ENCODE measurements around the gene HPN.

The HPN gene

DNA sequence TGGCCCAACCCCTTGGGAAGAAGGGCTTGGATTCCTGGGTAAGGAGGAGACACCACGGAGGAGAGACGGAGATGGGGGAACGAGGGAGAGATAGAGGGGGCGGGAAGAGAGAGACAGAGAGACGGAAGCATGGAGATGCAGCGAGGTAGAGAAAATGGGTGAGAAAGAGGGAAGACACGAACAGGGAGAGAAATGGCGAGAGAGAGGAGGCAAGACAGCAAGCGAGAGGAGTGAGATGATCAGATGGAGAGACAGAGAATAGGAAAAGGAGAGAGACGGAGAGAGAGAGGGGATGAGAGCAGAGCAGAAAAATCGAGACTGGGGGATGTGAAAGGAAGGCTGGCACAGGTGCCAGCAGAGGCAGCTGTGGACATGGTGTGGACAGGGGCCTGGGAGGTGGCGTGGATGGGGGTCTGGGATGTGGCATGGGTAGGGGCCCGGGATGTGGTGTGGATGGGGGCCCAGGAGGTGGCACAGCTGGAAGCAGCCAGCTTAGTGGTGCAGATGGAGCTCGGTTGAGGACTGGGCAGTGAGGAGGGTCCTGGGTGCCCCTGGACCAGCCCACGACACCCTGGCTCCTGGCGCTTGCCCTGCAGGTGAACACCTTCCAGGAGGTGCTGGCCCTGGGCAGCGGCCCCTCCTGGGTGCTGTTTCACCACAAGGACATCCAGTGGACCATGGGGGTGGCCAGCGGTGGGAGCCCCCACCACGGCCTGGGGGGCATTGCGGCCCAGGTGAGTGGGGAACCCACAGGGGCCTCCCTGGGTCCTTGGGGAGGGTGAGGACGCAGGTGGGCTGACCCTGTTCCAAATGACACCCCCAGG is 33.9 kb downstream of the HPN start:
- TF ChIP-seq, protein P1, sequence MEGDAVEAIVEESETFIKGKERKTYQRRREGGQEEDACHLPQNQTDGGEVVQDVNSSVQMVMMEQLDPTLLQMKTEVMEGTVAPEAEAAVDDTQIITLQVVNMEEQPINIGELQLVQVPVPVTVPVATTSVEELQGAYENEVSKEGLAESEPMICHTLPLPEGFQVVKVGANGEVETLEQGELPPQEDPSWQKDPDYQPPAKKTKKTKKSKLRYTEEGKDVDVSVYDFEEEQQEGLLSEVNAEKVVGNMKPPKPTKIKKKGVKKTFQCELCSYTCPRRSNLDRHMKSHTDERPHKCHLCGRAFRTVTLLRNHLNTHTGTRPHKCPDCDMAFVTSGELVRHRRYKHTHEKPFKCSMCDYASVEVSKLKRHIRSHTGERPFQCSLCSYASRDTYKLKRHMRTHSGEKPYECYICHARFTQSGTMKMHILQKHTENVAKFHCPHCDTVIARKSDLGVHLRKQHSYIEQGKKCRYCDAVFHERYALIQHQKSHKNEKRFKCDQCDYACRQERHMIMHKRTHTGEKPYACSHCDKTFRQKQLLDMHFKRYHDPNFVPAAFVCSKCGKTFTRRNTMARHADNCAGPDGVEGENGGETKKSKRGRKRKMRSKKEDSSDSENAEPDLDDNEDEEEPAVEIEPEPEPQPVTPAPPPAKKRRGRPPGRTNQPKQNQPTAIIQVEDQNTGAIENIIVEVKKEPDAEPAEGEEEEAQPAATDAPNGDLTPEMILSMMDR (IDR thresholded peaks at IDR 0.05) = no peak

GRCh38 chr19:35076026-35076370 is 34.5 kb downstream of the HPN start:
- TF ChIP-seq, protein P1 (IDR thresholded peaks at IDR 0.05) = no peak

DNA sequence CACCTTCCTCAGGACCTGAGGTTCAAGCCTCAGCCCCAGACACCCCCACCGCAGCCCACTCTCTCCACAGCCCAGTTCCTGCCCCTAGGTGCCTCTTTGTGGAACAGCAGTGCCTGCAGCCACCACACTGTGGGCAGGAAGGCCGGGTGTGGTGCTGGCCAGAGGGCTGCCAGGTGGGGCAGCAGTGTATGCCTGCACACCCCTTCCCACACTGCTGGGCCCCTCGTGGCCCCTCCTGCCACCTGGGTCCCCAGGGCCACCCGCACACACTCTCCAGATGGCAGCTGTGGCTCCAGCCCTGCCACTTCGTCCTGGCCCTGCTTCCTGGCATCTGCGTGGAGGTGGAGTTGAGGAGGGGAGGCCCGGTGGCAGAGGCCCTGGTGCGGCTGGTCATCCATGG is 35.1 kb downstream of the HPN start:
- TF ChIP-seq, protein P1 (IDR thresholded peaks at IDR 0.05) = no peak

- TF ChIP-seq, protein P1 (IDR thresholded peaks at IDR 0.05) = no peak
Observed at GRCh38 chr19:35077411-35078223, 36.1 kb downstream of the HPN start.

DNA sequence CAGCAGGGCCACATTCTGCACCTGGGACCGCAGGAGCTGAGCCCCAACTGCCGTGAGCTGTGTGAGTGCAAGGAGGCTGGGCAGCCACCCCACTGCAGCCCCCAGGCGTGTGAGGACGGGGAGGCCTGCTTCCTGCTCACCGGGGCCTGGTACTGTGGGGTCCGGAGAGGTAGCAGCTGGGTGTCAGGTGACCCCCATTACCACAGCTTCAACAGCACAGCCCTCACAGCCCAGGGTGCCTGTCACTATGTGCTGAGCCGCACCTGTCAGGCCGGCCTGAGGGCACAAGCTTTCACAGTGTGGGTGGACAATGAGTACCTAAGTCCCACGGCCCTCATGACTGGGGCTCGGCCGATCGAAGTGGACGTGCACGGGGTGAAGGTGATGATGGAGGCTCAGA is 38.3 kb downstream of the HPN start:
- TF ChIP-seq, protein P1 (IDR thresholded peaks at IDR 0.05) = no peak

- TF ChIP-seq, protein P1 (IDR thresholded peaks at IDR 0.05) = no peak
Observed at GRCh38 chr19:35080613-35081170, 39.2 kb downstream of the HPN start.

GRCh38 chr19:35081201-35081600 is 39.7 kb downstream of the HPN start:
- TF ChIP-seq, protein P1 (IDR thresholded peaks at IDR 0.05) = no peak

Measured in LNCAP (cell line).